MV-4-11 (cell line): ENCODE data around the gene OR2V2.
"Not testable (repeated sequence)": the region's sequence is repeated elsewhere in the genome, so short reads cannot be mapped to it uniquely, and the experiment has no call there.

Source experiments
- DNase-seq: peaks from one replicate; lab custom pipeline; 2025; lab: John Stamatoyannopoulos, UW

The OR2V2 gene, protein sequence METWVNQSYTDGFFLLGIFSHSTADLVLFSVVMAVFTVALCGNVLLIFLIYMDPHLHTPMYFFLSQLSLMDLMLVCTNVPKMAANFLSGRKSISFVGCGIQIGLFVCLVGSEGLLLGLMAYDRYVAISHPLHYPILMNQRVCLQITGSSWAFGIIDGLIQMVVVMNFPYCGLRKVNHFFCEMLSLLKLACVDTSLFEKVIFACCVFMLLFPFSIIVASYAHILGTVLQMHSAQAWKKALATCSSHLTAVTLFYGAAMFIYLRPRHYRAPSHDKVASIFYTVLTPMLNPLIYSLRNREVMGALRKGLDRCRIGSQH

GRCh38 chr5:181146927-181147636, at the start of gene OR2V2:
TSS of gene OR2V2 (plus strand) at chr5:181147586. CDS start at chr5:181154943, 7,357 bp downstream.
- not testable (repeated sequence) for DNase-seq

- not testable (repeated sequence) for DNase-seq
Measured at GRCh38 chr5:181097759-181098491, 49.5 kb upstream of the OR2V2 start.

DNA sequence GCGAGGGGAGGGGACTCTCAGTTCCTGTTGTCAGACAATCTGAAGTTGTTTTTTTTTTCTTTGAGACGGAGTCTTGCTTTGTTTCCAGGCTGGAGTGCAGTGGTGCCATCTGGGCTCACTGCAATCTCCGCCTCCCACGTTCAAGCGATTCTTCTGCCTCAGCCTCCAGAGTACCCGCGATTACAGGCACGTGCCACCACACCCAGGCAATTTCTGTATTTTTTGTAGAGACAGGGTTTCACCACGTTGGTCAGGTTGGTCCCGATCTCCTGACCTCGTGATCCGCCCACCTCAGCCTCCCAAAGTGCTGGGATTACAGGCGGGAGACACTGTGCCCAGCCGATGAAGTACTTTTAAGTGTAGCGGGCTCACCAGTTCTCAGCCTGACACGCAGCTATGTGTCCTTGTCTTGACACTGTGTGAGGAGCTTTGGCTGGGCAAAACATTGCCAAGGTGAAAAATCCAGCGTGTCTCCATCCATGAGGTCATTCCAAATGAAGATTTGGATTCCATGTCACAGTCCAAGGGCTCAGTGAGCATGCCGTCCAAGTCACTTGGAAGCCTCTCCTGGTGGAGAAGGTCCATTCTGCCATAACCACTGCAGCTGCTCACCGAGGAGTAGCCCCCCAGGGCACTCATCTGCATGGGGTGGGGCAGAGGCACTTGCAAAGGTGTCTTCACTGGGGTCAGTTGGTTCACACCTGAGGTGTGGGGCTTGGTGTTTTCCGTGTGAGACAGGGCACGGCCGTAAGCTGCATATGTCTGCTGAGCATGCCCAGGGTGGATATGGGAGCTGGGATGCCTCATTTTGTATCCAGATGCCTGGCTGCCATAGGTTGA, 48.4 kb upstream of the OR2V2 start:
- no peak for DNase-seq

DNA sequence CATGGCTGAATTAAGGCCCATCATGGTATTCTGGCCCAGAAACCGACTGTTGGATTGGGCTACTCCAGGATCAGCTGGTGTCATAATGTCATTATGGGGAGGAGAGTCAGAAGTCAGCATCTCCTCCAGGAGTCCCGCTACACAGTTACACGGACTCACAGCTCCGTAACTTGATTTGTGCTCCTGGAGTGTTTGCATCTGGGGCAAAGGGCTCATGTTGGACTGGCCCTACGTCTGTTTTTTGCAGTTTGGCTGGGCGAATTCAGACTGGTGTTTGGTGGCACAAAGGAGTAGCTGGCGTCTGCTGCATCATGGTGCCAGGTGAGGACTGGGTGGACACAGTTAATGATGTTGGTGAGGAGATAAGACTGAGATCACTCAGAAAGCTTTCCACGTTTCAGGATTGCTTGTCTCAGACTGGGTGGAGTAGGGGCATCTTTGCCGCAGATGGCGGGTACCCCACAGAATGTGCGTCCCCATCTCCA, 47.7 kb upstream of the OR2V2 start:
- no peak for DNase-seq

DNA sequence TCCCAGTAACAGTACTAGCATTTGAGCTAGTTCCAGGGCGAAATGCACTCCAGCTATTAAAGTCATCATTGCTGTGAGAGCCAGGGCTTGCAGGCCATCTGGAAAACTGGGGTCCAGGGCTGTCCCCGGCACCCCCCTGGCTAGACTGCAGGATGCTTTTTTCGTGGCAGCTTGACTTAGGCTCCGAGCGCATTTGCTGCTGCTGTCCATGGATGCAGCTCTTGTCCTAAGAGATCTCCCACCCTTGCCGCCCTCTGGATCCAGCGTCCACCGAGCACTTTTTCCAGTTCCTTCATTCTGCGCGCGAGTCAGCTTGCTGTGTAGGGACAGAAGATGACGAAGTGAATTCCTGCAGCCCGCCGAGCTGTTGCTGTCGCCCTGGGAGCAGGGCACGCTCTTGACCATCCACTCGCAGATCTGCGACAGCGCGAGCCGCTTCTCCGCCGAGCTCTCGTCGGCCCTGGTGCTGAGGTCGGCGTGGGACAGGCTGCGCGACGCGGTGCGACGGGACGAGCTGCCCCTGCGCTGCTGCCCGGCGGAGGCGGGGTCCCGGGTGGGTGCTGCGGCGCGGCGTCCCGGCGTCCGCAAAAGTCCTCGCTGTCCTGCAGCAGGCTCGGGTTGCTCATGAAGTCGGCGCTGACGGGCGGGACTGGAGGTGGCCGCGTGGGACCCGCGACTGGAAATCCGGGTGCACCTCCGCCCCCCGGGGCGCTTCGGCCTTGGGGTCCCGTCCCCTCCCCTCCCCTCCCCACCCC, 47.1 kb upstream of the OR2V2 start:
- no peak for DNase-seq

DNA sequence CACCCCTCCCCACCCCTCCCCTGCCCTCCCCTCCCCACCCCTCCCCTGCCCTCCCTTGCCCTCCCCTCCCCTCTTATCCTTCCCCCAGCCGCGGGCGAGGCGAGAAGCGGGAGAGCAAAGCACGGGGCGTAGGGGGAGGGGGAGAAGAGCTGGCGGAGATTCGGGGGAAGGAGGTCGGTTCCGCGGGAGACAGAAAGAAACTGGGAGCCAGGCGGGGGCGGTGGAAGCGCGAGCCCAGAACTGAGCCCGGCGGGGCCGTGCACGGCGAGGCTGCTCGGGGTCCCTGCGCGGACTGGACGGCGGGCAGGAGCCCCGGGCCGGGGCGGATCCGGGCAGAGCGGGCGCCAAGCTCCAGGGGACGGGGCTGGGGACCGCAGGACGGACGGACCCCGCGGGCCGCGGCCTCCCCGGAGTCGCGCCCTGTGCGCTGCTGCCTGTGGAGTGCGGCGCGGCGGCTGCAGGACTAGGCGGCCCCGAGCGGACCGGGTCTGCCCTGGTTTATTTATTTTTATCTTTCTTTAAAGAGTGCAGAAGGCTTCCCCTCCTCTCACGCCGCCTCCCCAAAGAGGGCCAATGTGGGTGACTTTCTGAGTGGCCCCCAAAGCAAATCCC, 46.2 kb upstream of the OR2V2 start:
- DNase-seq, result not testable (repeated sequence)

DNA sequence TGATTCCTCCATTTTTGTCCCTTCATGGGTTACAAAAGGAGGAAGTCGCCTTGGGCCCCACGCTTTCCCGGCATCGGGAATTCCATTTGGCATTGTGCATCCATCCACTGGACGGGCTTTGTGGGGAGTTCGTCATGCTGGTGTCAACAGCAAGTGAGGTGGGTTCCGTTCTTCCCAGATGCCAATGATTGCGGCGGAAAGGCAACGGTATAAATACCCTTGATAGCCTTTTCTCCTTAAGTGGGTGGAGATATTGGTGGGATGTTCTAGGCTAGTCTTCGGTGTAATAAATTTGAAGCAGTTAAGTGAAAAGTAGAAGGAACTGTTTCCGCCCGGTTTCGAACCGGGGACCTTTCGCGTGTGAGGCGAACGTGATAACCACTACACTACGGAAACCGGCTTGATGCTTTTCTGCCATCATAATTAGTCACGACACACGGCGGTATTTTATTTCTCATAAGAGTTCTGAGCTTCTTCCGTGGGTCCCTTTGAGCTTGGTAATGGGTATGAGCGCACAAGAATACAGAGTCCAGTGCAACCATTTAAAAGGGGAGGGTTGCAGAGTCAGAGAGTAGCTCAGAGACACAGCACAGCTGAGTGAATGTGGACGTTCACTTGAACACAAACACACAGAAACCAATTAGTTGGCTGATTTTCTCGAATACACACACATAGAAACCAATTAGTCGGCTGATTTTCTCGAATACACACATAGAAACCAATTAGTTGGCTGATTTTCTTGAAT, 45.3 kb upstream of the OR2V2 start:
- DNase-seq, result not testable (repeated sequence)

DNA sequence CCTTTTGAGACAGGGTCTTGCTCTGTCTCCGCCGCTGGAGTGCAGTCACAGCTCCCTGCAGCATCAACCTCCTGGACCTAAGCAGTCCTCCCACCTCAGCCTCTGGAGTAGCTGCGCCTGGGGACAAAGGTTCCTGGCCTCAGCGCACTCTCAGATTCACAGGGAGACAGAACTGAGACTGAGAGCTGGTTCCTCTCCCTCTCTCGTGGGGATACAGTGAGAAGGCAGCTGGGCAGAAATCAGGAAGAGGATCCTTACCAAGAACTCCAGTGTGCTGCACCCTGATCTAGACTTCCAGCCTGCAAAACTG, 43.2 kb upstream of the OR2V2 start:
- DNase-seq, result peak; percentile 40

GRCh38 chr5:181104606-181105390, 42.6 kb upstream of the OR2V2 start:
- not testable (repeated sequence) for DNase-seq

DNA sequence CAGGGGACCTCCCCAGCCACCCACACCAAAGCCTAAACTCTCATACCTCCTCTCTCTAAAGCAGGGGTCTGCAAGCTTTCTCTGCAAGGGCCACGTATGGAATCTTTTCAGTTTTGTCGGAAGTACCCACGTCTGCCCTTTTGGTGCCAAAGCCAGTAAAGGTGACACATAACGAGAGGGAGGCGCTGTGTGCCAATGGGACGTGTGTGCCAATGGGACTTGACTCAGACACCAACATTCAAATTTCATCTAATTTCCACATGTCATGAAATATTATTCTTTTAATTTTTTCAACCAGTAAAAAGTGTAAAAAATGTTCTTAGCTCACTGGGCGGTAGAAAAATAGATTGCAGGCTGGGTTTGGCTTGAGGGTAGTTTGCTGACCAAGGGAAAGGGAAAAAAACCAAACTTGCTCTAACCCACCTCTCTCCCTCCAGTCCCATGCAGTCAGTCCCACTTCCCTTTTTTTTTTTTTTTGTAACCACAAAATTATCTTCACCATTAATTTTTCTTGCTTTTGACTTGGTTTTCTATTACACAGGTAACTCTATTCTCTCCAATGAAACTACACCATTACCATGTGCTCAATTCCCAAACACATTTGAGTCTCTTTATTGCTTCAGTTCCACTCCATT, 41.9 kb upstream of the OR2V2 start:
- DNase-seq, result peak; percentile 63

DNA sequence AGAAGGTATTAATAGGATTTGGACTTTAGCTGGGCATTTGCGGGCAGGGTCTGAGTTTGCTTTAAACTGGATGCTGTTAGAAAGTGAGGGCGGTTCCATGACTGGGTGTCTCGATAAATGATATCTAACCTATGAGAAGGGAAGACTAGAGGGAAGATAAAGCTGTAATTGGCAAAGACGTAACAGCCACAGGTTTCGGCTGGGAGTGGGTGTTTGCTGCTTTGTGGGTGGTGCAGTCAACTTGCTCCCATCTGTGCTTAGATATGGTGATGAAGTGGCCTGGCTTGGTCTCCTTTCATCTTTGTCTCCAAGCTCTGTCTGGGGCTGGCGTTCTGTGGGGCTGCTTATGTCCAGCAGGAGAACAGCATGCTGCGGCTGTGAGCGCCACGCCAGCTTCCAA, 39.7 kb upstream of the OR2V2 start:
- DNase-seq, result no peak

DNA sequence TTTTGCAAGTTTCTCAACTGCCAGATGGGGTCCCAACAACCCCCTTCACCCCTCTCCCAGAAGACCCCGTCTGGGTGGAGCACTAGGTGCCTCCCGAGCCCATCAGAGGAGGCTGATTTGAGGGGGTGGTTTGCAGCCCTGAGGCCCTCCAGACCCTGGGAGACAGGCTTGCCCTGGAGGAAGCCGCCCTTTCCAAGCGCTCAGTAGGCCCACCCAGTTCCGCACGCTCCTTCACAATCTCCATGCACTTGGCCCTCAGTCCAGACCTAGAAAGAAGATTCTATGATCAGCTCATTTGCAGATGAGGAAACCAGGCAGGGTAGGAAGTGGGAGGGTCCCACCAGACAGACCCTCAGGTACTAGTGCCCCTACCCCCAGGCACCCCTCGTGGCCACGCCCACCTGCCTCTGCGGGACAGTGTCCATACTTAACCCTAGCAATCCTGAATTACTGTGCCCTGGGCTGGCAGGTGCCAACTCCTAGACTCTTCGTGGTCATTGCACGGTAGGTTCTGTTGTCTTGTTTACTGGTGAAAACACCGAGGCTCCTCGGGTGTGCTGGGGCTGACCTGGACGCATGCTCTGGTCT, 38.7 kb upstream of the OR2V2 start:
- no peak for DNase-seq

GRCh38 chr5:181109489-181110013, 37.8 kb upstream of the OR2V2 start:
- DNase-seq, result no peak

GRCh38 chr5:181111010-181111409, 36.4 kb upstream of the OR2V2 start:
- no peak for DNase-seq

DNA sequence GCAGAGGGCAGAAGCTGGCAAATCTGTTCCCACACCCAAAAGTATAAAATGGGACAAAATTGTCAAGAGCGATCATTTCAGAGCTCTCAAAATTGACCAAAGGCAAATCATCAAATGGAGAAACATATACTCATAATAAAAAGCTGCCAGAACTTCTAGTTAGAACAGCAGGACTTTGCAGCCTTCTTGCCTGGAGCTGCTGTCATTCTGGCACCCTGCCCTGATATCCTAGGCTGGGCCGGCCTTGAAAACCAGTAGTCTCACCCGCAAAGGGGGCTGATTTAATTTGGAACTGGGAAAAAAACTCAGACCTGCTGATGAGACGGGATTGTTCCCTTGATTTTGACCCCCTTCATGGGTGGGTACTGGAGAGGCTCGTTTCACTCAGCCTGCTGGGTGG, 34.9 kb upstream of the OR2V2 start:
- DNase-seq, result no peak

GRCh38 chr5:181113572-181113971, 33.8 kb upstream of the OR2V2 start:
- DNase-seq, result not testable (repeated sequence)

- no peak for DNase-seq
Measured at GRCh38 chr5:181114284-181114843, 33.0 kb upstream of the OR2V2 start.
